Mucosa of stomach (tissue), 1 donor: Measurements from ENCODE around the gene ZNF385D.
"Not testable (repeated sequence)": the region's sequence is repeated elsewhere in the genome, so short reads cannot be mapped to it uniquely, and the experiment has no call there.

Experiments
- H3K27me3 ChIP-seq: one replicate; pipeline ENCODE4 v1.7.0; 2013; ENCODE audit warnings: mild to moderate bottlenecking, low read length; ENCODE audit not compliant: control insufficient read depth, insufficient read depth
- H3K36me3 ChIP-seq: one replicate; pipeline ENCODE4 v1.7.0; 2013; ENCODE audit warnings: low read length; ENCODE audit not compliant: control insufficient read depth, insufficient read depth
- H3K4me1 ChIP-seq: one replicate; pipeline ENCODE4 v1.7.0; 2013; ENCODE audit warnings: mild to moderate bottlenecking, low read length; ENCODE audit not compliant: control insufficient read depth, insufficient read depth
- H3K4me3 ChIP-seq: one replicate; pipeline ENCODE4 v1.7.0; 2013; ENCODE audit warnings: low read length
- H3K9ac ChIP-seq: one replicate; pipeline ENCODE4 v1.7.0; 2013; ENCODE audit warnings: mild to moderate bottlenecking, low read length, moderate library complexity
- H3K9me3 ChIP-seq: one replicate; pipeline ENCODE4 v1.7.0; 2013; ENCODE audit warnings: mild to moderate bottlenecking, low read length, moderate library complexity; ENCODE audit not compliant: control insufficient read depth
- donor health status: Pancreatic carcinoma.

Gene ZNF385D

GRCh38 chr3:21524133-21524532 is 226.9 kb downstream of the ZNF385D start:
- no peaks in the 10 kb centered on the region for H3K4me1 ChIP-seq
- no peaks in the 10 kb centered on the region for H3K9me3 ChIP-seq
- H3K27me3 ChIP-seq = no peaks in the 10 kb centered on the region
- H3K4me3 ChIP-seq = no peak overlapping the region
- no peaks in the 10 kb centered on the region for H3K36me3 ChIP-seq
- H3K9ac ChIP-seq = no peak overlapping the region

GRCh38 chr3:21520106-21520963 is 230.7 kb downstream of the ZNF385D start:
- Histone ChIP-seq H3K27me3 (no peaks in the 10 kb centered on the region), H3K9ac (no peak overlapping the region), H3K4me3 (no peak overlapping the region), H3K4me1 (no peaks in the 10 kb centered on the region), H3K36me3 (no peaks in the 10 kb centered on the region), H3K9me3 (no peaks in the 10 kb centered on the region)

GRCh38 chr3:21517184-21517583 is 233.8 kb downstream of the ZNF385D start:
- Histone ChIP-seq H3K27me3 (no peaks in the 10 kb centered on the region), H3K36me3 (no peaks in the 10 kb centered on the region), H3K9me3 (no peaks in the 10 kb centered on the region), H3K4me1 (no peaks in the 10 kb centered on the region), H3K4me3 (no peak overlapping the region), H3K9ac (no peak overlapping the region)

- Histone ChIP-seq H3K36me3 (no peaks in the 10 kb centered on the region), H3K4me1 (no peaks in the 10 kb centered on the region), H3K9ac (no peak overlapping the region), H3K4me3 (no peak overlapping the region), H3K27me3 (no peaks in the 10 kb centered on the region), H3K9me3 (no peaks in the 10 kb centered on the region)
Observed at GRCh38 chr3:21515417-21515816, 235.6 kb downstream of the ZNF385D start.

- no peaks in the 10 kb centered on the region for H3K9me3 ChIP-seq
- H3K4me3 ChIP-seq = no peak overlapping the region
- no peaks in the 10 kb centered on the region for H3K27me3 ChIP-seq
- no peak overlapping the region for H3K9ac ChIP-seq
- H3K4me1 ChIP-seq = no peaks in the 10 kb centered on the region
- no peaks in the 10 kb centered on the region for H3K36me3 ChIP-seq
Observed at GRCh38 chr3:21509731-21510470, 241.1 kb downstream of the ZNF385D start.

GRCh38 chr3:21508246-21508645 is 242.8 kb downstream of the ZNF385D start:
- H3K4me3 ChIP-seq = no peak overlapping the region
- no peaks in the 10 kb centered on the region for H3K36me3 ChIP-seq
- H3K27me3 ChIP-seq = no peaks in the 10 kb centered on the region
- H3K4me1 ChIP-seq = no peaks in the 10 kb centered on the region
- H3K9ac ChIP-seq = no peak overlapping the region
- no peaks in the 10 kb centered on the region for H3K9me3 ChIP-seq

GRCh38 chr3:21505711-21506460 is 245.1 kb downstream of the ZNF385D start:
- Histone ChIP-seq H3K9ac (no peak overlapping the region), H3K27me3 (no peaks in the 10 kb centered on the region)

GRCh38 chr3:21502656-21503055 is 248.4 kb downstream of the ZNF385D start:
- H3K9me3 ChIP-seq = no peaks in the 10 kb centered on the region
- H3K9ac ChIP-seq = no peak overlapping the region
- H3K4me1 ChIP-seq = no peaks in the 10 kb centered on the region
- H3K36me3 ChIP-seq = no peaks in the 10 kb centered on the region
- H3K27me3 ChIP-seq = no peaks in the 10 kb centered on the region
- H3K4me3 ChIP-seq = no peak overlapping the region

More at GRCh38 chr3:21505711-21506460, 245.1 kb downstream of the ZNF385D start:
- H3K4me3 ChIP-seq = no peak overlapping the region
- no peaks in the 10 kb centered on the region for H3K9me3 ChIP-seq
- no peaks in the 10 kb centered on the region for H3K4me1 ChIP-seq
- H3K36me3 ChIP-seq = no peaks in the 10 kb centered on the region

- Histone ChIP-seq H3K9ac (no peak overlapping the region), H3K4me1 (no peaks in the 10 kb centered on the region), H3K9me3 (no peaks in the 10 kb centered on the region), H3K27me3 (no peaks in the 10 kb centered on the region), H3K36me3 (no peaks in the 10 kb centered on the region), H3K4me3 (no peak overlapping the region)
Observed at GRCh38 chr3:21500834-21501233, 250.2 kb downstream of the ZNF385D start.

GRCh38 chr3:21490671-21491070 is 260.3 kb downstream of the ZNF385D start:
- H3K4me3 ChIP-seq, H3K36me3 ChIP-seq, H3K9me3 ChIP-seq, H3K27me3 ChIP-seq, H3K9ac ChIP-seq, H3K4me1 ChIP-seq: not testable (repeated sequence)

- Histone ChIP-seq H3K4me1 (no peaks in the 10 kb centered on the region), H3K27me3 (no peaks in the 10 kb centered on the region), H3K4me3 (no peak overlapping the region), H3K36me3 (no peaks in the 10 kb centered on the region), H3K9me3 (no peaks in the 10 kb centered on the region), H3K9ac (no peak overlapping the region)
Observed at GRCh38 chr3:21487520-21487919, 263.5 kb downstream of the ZNF385D start.
